Stomach (tissue), 9 donors: ENCODE measurements around the gene STAM2. TPM values are rescaled to one million over a fixed set of nuclear protein-coding genes. Genes with fewer than 3 reads are reported as not detected.

Experiments
- DNase-seq, 2 donors: peaks; one replicate each; pipeline versions ENCODE4 v3.0.0 to v3.0.0-alpha.2; 2013 to 2019
- H3K27ac ChIP-seq, 5 donors: fragments of 200-600 bp in 4 of 5; sonication (generic) in 4 of 5; one replicate each; pipeline ENCODE4 v1.5.1; 2013 to 2019; ENCODE audit warnings: mild to moderate bottlenecking in 1 of 5, moderate library complexity in 1 of 5
- H3K27me3 ChIP-seq, 3 donors: fragments of 200-600 bp; sonication (generic); one replicate each; pipeline ENCODE4 v1.5.1; 2017 to 2019; ENCODE audit warnings: mixed run types in 1 of 3
- H3K36me3 ChIP-seq, 4 donors: fragments of 200-600 bp; sonication (generic); 1 replicate in 3 of 4; 2 replicates in 1 of 4; pipeline ENCODE4 v1.5.1; 2016 to 2019
- H3K4me1 ChIP-seq, 4 donors: fragments of 200-600 bp; sonication (generic); one replicate each; pipeline ENCODE4 v1.5.1; 2016 to 2019
- H3K4me3 ChIP-seq, 4 donors: fragments of 200-600 bp; sonication (generic) in 3 of 4; one replicate each; pipeline ENCODE4 v1.5.1; 2016 to 2019; ENCODE audit warnings: mild to moderate bottlenecking in 1 of 4
- H3K9me3 ChIP-seq, 4 donors: fragments of 200-600 bp; sonication (generic); one replicate each; pipeline ENCODE4 v1.5.1; 2016 to 2019
- EP300 ChIP-seq: sonication (generic); formaldehyde crosslinking; IDR thresholded peaks from one replicate; pipeline ENCODE4 v1.6.1; 2017; ENCODE audit warnings: antibody characterized with exemption
- POLR2A ChIP-seq, 4 donors: fragments of 450-650 bp; IDR thresholded peaks; one replicate each; pipeline ENCODE4 v1.6.1; 2016; ENCODE audit warnings: antibody characterized with exemption in 4 of 4, control low read depth in 2 of 4, mild to moderate bottlenecking in 1 of 4, moderate library complexity in 1 of 4
- POLR2AphosphoS5 ChIP-seq, 3 donors: sonication (generic); formaldehyde crosslinking; IDR thresholded peaks; one replicate each; pipeline ENCODE4 v1.6.1; 2016; ENCODE audit warnings: antibody characterized with exemption in 3 of 3
- WGBS, 5 donors: extraction: QIAGEN DNeasy Blood & Tissue Kit in 3 of 5; methylation state at CpG; one replicate each; pipeline versions ENCODE4 v1.1.5 to v1.1.7; 2013 to 2018; 5-methylcytosine and 5-hydroxymethylcytosine counted together
- intact Hi-C: fragments of 100-400 bp; cut with DNase I; formaldehyde crosslinking; loops from one replicate; pipeline ENCODE4 v1.15.1; 2023; ENCODE audit warnings: low total_unique reads
- polyA plus RNA-seq, 3 donors: library from polyadenylated mRNA; stranded (reverse); fragments of 200-250 nt; gene quantifications; one replicate each; pipeline ENCODE4 v1.2.3, GENCODE V29; 2013
- total RNA-seq, 5 donors: library from RNA; depleted of rRNA; stranded (reverse); fragments of >200 nt; gene quantifications; one replicate each; pipeline versions ENCODE4 v1.1.0 to v1.2.3, GENCODE V29; 2014 to 2016
- TF ChIP-seq, protein P1 (sequence below), 7 experiments: fragments of 450-650 bp in 4 of 7; fragments of 200-600 bp in 3 of 7; sonication (generic) in 3 of 7; IDR thresholded peaks; one replicate each; pipeline ENCODE4 v1.5.1; 2016 to 2019; ENCODE audit warnings: antibody characterized with exemption in 7 of 7, control low read depth in 2 of 7, mild to moderate bottlenecking in 1 of 7
- donor health status: healthy with polysubstance abuse.
- donor health status: Bipolar disorder and iron deficiency.
- donor health status: healthy.

Gene STAM2
- total and polyA plus RNA-seq, 8 donors, result 4.9 to 55.3 (median 11.1) TPM

DNA sequence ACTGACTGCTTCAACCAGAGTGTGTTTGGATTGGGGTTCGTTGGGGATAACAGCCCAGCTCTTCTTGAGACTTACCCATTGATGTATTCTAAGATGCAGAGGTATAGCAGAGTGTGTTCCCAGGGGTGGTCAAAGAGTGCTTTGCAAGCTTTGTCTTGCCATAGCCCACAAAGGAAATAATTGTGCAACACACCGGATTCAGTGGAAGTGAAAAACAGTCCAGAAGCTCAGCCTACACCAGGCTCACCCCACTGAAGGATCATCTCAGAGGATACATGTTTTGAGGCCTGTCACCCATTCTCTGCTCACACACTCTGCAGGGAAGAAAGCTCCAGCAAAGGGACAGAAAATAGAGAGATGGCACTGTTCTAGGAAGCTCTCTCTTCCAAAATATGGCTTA is 86.3 kb downstream of the STAM2 start:
- intact Hi-C loops, result no loop called here
- H3K36me3 ChIP-seq, result no peaks in the 10 kb centered on the region
- H3K4me1 ChIP-seq, result no peaks in the 10 kb centered on the region
- DNase-seq, result no peak
- no peaks in the 10 kb centered on the region for H3K27me3 ChIP-seq
- whole genome bisulfite sequencing, 5 donors, result 71 to 79% (median 77%) methylated on average over 2 of the region's 2 CpGs
- no peaks in the 10 kb centered on the region for H3K9me3 ChIP-seq
- TF ChIP-seq POLR2A (IDR thresholded peaks at IDR 0.05), result no peak
- TF ChIP-seq, protein P1, sequence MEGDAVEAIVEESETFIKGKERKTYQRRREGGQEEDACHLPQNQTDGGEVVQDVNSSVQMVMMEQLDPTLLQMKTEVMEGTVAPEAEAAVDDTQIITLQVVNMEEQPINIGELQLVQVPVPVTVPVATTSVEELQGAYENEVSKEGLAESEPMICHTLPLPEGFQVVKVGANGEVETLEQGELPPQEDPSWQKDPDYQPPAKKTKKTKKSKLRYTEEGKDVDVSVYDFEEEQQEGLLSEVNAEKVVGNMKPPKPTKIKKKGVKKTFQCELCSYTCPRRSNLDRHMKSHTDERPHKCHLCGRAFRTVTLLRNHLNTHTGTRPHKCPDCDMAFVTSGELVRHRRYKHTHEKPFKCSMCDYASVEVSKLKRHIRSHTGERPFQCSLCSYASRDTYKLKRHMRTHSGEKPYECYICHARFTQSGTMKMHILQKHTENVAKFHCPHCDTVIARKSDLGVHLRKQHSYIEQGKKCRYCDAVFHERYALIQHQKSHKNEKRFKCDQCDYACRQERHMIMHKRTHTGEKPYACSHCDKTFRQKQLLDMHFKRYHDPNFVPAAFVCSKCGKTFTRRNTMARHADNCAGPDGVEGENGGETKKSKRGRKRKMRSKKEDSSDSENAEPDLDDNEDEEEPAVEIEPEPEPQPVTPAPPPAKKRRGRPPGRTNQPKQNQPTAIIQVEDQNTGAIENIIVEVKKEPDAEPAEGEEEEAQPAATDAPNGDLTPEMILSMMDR (IDR thresholded peaks at IDR 0.05), result no peak
- no peak for TF ChIP-seq POLR2AphosphoS5 (IDR thresholded peaks at IDR 0.05)
- no peak for TF ChIP-seq EP300
- H3K27ac ChIP-seq, result no peak overlapping the region
- H3K4me3 ChIP-seq, result no peak overlapping the region

DNA sequence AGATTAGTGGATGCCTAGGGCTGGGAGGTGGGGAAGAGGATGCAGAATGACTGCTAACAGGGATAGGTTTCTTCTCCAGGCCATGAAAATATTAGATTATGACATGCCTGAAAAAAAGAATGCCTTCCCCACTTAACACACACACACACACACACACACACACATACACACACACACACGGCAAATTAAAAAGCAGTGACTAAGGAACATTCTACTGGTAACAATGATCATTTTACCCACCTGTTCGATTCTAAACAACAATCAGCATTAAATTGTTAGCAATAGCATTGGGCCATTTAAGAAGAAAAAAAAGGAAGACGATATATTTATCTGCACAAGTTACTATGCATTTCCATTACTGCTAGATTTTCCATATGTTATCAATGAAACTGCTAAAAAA is 87.6 kb downstream of the STAM2 start:
- no peak for DNase-seq
- 76 to 85% (median 83%) methylated on average over 3 of the region's 3 CpGs for WGBS, 5 donors
- intact Hi-C loops, result no loop called here
- Histone ChIP-seq H3K4me3 (no peak overlapping the region), H3K27me3 (no peaks in the 10 kb centered on the region), H3K4me1 (no peaks in the 10 kb centered on the region), H3K36me3 (no peaks in the 10 kb centered on the region), H3K9me3 (no peaks in the 10 kb centered on the region), H3K27ac (no peak overlapping the region)
- TF ChIP-seq, protein P1 (IDR thresholded peaks at IDR 0.05), result no peak
- TF ChIP-seq POLR2AphosphoS5 (IDR thresholded peaks at IDR 0.05), result no peak
- TF ChIP-seq EP300, result no peak
- no peak for TF ChIP-seq POLR2A (IDR thresholded peaks at IDR 0.05)

DNA sequence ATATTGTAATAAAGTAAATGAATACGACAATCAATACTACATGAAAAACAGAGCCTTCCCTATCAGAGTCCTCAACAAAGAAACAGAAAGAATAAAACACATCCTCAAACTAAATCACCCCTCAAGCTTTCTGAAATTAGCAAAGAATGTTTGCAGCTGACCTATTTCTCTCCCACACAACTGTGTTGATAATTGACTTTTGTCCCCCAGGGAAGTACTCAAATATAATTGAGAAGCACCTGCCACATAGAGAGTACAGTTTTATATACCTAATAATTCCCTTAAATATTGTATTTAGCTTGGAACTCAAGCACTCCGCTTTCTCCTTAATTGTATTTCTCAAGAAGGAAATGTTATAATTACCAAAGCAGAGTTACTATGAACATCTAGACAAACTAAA is 89.3 kb downstream of the STAM2 start:
- no peak overlapping the region for H3K4me3 ChIP-seq
- no peaks in the 10 kb centered on the region for H3K36me3 ChIP-seq
- no peaks in the 10 kb centered on the region for H3K9me3 ChIP-seq
- H3K27me3 ChIP-seq, result no peaks in the 10 kb centered on the region
- H3K4me1 ChIP-seq, result no peaks in the 10 kb centered on the region
- H3K27ac ChIP-seq, result no peak overlapping the region
- TF ChIP-seq POLR2A (IDR thresholded peaks at IDR 0.05) (no peak), EP300 (no peak), POLR2AphosphoS5 (IDR thresholded peaks at IDR 0.05) (no peak)
- TF ChIP-seq, protein P1 (IDR thresholded peaks at IDR 0.05), result no peak
- DNase-seq, result no peak
- WGBS, 5 donors, result 89 to 98% (median 96%) methylated on average over 2 of the region's 2 CpGs
- intact Hi-C loops, result no loop called here

DNA sequence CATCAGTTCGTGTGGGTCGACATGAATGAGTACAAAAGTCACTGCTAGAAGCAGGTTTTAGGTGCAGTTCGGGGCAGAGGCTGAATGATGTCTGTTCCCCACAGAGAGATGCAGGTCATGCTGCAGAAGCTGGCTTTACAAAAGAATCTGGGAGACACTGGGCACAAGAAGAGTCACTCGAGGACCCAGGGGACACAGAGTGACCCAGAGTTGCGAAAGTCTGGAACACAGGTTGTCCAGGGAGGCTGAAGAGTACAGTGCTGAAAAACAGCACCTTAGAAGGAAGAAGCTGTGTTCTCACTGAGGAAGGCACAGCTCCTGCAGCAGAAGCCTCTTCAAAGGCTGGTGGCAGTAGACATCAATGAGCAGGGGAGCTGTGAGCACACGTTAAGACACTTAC is 91.5 kb downstream of the STAM2 start:
- no peaks in the 10 kb centered on the region for H3K27me3 ChIP-seq
- no peaks in the 10 kb centered on the region for H3K9me3 ChIP-seq
- H3K27ac ChIP-seq, result no peak overlapping the region
- no peak overlapping the region for H3K4me3 ChIP-seq
- no peak for DNase-seq
- no peaks in the 10 kb centered on the region for H3K4me1 ChIP-seq
- TF ChIP-seq POLR2AphosphoS5 (IDR thresholded peaks at IDR 0.05) (no peak), POLR2A (IDR thresholded peaks at IDR 0.05) (no peak), EP300 (no peak)
- TF ChIP-seq, protein P1 (IDR thresholded peaks at IDR 0.05), result no peak
- WGBS, 5 donors, result 75 to 88% (median 81%) methylated on average over 6 of the region's 6 CpGs
- no peaks in the 10 kb centered on the region for H3K36me3 ChIP-seq
- intact Hi-C loops, result no loop called here
